AG09309 (cell line): ENCODE measurements around the gene IFRD2.
"Not testable (repeated sequence)": the region's sequence is repeated elsewhere in the genome, so short reads cannot be mapped to it uniquely, and the experiment has no call there.

Source experiments
- DNase-seq: peaks from one replicate; pipeline ENCODE4 v3.0.0-alpha.2; 2010; ENCODE audit warnings: low read depth
- H3K4me3 ChIP-seq: 2 replicates; pipeline ENCODE4 v1.5.1; 2011; ENCODE audit warnings: mild to moderate bottlenecking, low read depth, low read length, moderate library complexity; ENCODE audit not compliant: control insufficient read depth
- CTCF ChIP-seq: IDR thresholded peaks from 2 replicates; pipeline ENCODE4 v1.5.1; 2011; ENCODE audit warnings: mild to moderate bottlenecking, low read depth, low read length, inconsistent platforms; ENCODE audit not compliant: insufficient read depth, control insufficient read depth; ENCODE audit errors: missing control alignments

IFRD2 gene

GRCh38 chr3:50265571-50265970, 26.7 kb downstream of the IFRD2 start:
- TF ChIP-seq CTCF: no peak

DNA sequence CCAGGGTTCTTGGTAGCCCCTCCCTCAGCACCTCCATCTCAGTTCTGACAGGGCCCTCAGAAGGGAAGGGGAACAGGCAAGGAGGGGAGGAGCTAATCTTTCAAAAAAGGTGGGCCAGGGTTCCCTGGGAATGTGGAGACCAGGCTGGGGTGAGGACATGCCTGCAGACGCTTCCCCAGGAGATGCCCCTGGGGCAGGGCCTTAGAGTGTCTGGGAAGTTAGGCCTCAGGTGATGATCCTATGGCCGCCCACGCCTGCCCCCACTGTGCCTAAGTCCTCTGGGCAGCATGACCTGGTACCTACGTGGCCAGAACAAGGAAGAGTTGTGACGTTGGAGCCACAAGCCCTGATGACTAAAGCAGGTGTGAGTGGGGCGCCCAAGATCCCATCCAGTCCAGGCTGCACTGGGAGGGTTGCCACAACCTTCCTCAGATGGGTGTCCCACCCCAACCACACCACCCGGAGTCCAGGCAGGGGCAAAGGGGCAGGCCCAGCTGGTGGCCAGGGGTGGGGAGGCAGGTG, 27.2 kb downstream of the IFRD2 start:
- H3K4me3 ChIP-seq: no peak overlapping the region
- no peak for TF ChIP-seq CTCF
- DNase-seq: no peak

More at GRCh38 chr3:50265571-50265970, 26.7 kb downstream of the IFRD2 start:
- no peak for DNase-seq
- no peak overlapping the region for H3K4me3 ChIP-seq

GRCh38 chr3:50264383-50264963, 27.8 kb downstream of the IFRD2 start:
- DNase-seq: peak; percentile 73
- no peak overlapping the region for H3K4me3 ChIP-seq
- TF ChIP-seq CTCF: no peak

DNA sequence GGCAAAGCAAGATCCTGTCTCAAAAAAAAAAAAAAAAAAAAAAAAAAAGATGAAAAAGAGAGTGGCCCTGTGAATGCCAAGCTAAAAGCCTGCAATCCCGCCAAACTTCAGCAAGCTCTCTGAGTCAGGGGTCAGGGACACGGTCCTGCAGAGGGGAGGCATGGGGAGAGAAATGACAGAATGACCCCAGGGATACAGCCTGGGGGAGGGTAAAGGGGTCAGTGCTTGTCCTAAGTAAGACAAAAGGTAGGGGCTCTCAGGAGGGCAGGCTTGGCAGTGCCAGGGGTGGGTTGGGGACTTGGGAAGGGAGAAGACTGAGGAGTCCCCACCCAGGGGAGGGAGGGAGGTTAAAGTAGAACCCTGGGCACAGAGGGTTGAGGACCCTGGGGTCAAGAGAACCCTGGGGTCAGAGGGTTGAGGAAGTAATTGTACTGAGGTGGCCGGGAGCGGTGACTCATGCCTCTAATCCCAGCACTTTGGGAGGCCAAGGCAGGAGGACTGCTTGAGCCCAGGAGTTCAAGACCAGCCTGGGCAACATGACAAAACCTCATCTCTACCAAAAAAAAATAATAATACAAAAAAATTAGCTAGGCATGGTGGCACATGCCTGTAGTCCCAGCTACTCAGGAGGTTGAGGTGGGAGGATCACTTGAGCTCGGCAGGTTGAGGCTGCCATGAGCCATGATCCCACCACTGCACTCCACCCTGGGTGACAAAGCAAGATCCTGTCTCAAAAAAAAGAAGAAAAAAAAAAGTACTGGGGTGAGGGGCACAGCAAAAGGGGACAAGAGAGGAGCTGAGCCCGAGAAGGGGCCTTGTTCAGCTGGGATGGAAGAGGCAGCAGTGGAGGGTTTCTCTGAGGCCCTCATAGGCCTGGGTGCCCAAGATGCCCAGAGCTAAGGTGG, 28.5 kb downstream of the IFRD2 start:
- TF ChIP-seq CTCF: no peak
- no peak overlapping the region for H3K4me3 ChIP-seq
- DNase-seq: no peak

DNA sequence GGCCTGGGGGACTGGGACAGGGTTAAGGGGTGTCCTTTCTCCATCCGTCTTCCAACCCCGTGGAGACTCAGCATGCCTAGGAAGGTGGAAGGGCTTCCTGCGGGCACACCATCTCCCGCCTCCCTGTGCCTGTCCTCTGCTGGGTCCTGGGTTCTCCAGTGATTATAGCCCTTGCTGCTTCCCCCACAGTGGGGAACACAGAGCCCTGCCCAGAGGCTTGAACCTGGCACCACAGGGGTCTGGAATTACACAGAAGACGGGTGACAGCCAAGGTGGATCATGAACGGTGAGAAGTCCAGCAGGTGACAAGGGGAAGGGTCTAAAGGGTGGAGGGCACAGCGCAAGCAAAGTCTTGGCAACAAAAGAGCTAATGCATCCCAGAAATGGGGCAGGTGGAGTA, 29.5 kb downstream of the IFRD2 start:
- no peak overlapping the region for H3K4me3 ChIP-seq
- DNase-seq: no peak
- no peak for TF ChIP-seq CTCF

- not testable (repeated sequence) for DNase-seq, H3K4me3 ChIP-seq
Observed at GRCh38 chr3:50262200-50262599, 30.0 kb downstream of the IFRD2 start.

GRCh38 chr3:50261505-50261904, 30.7 kb downstream of the IFRD2 start:
- DNase-seq: no peak
- TF ChIP-seq CTCF: no peak
- H3K4me3 ChIP-seq: no peak overlapping the region
